Common myeloid progenitor, CD34-positive (primary cell): ENCODE data around the gene MEI4.

Experiments used
- CTCF ChIA-PET: fragments of 350-600 bp; sonication (Branson Sonifier 250); formaldehyde crosslinking; loops from one replicate; lab custom pipeline; 2021; ENCODE audit warnings: antibody characterized with exemption; lab: Charles Lee
- POLR2A ChIA-PET: fragments of 350-600 bp; sonication (Branson Sonifier 250); formaldehyde crosslinking; loops from one replicate; lab custom pipeline; 2021; ENCODE audit warnings: antibody characterized with exemption; lab: Charles Lee
- DNase-seq, 3 donors: peaks; one replicate each; pipeline versions ENCODE4 v3.0.0 to v3.0.0-alpha.2; 2013
- H3K27ac ChIP-seq, 2 experiments: 1 replicate in 1 of 2; 2 replicates in 1 of 2; pipeline ENCODE4 v1.7.0; 2013; ENCODE audit warnings: inconsistent platforms in 2 of 2, low read length in 2 of 2, mild to moderate bottlenecking in 2 of 2, low read depth in 1 of 2, moderate library complexity in 1 of 2; ENCODE audit not compliant: severe bottlenecking in 2 of 2, insufficient read depth in 1 of 2, poor library complexity in 1 of 2
- H3K27me3 ChIP-seq, 5 experiments: replicated peaks in 2 of 5; 1 replicate in 3 of 5; 2 replicates in 2 of 5; pipeline versions ENCODE4 v1.6.1 to v1.7.0; 2013; ENCODE audit warnings: low read length in 4 of 5, mild to moderate bottlenecking in 2 of 5, moderate library complexity in 2 of 5, inconsistent platforms in 1 of 5; ENCODE audit not compliant: insufficient read depth in 5 of 5, control insufficient read depth in 4 of 5
- H3K36me3 ChIP-seq, 4 experiments: 1 replicate in 2 of 4; 2 replicates in 2 of 4; pipeline versions ENCODE4 v1.6.1 to v1.7.0; 2013; ENCODE audit warnings: low read length in 3 of 4, control low read depth in 1 of 4, mild to moderate bottlenecking in 1 of 4; ENCODE audit not compliant: control insufficient read depth in 4 of 4, insufficient read depth in 4 of 4
- H3K4me1 ChIP-seq, 4 experiments: 1 replicate in 3 of 4; 2 replicates in 1 of 4; pipeline versions ENCODE4 v1.6.1 to v1.7.1; 2013; ENCODE audit warnings: low read length in 3 of 4, mild to moderate bottlenecking in 3 of 4, control low read depth in 1 of 4, inconsistent platforms in 1 of 4, moderate library complexity in 1 of 4; ENCODE audit not compliant: control insufficient read depth in 4 of 4, insufficient read depth in 4 of 4; ENCODE audit errors: control extremely low read depth in 1 of 4
- H3K4me3 ChIP-seq, 7 experiments: 1 replicate in 4 of 7; 2 replicates in 3 of 7; pipeline versions ENCODE4 v1.5.1 to v1.7.0; 2013; ENCODE audit warnings: mild to moderate bottlenecking in 7 of 7, low read length in 6 of 7, moderate library complexity in 6 of 7, inconsistent platforms in 2 of 7, low read depth in 2 of 7, control low read depth in 1 of 7; ENCODE audit not compliant: insufficient read depth in 4 of 7, control insufficient read depth in 1 of 7; ENCODE audit errors: extremely low read depth in 1 of 7
- H3K9me3 ChIP-seq, 5 experiments: 1 replicate in 4 of 5; 2 replicates in 1 of 5; pipeline versions ENCODE4 v1.6.1 to v1.7.1; 2013; ENCODE audit warnings: low read length in 4 of 5, mild to moderate bottlenecking in 2 of 5, inconsistent platforms in 1 of 5, low read depth in 1 of 5, moderate library complexity in 1 of 5; ENCODE audit not compliant: control insufficient read depth in 4 of 5, insufficient read depth in 2 of 5; ENCODE audit errors: control extremely low read depth in 1 of 5
- WGBS: methylation state at CpG from one replicate; pipeline ENCODE4 v1.1.5; 2013; ENCODE audit not compliant: insufficient coverage; 5-methylcytosine and 5-hydroxymethylcytosine counted together

The MEI4 gene

DNA sequence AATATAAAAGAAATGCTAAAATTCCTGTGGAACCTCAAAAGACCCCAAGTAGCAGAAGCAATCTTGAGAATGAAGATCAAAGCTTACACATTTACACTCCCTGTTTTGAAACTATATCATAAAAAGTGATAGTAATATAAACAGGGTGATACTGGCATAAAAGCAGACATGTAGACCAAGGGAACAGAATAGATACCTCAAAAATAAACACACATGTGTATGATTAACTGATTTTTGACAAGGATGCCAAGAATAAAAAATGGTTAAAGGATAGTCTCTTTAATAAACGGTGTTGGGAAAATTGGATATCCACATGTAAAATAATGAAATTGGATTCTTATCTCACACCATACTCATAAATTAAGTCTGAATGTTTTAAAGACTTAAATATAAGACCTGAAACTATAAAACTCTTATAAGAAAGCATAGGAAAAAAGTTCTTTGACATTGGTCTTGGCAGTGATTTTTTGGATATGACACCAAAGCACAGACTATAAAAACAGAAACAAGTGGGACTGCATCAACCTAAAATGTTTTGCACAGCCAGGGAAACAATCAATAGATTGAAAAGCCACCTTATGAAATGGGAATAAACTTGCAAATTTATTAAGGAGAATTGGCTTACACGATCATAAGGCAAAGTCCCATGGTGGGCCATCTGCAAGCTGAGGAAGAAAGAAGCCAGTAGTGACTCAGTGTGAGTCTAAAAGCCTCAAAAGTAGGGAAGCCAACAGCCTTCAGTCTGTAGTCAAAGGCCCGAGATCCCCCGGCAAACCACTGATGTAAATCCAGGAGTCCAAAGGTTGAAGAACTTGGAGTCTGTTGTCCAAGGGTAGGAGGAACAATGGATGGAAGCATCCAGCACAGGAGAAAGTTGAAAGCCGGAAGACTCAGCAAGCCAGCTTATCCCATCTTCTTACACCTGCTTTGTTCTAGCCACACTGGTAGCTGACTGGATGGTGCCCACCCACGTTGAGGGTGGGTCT is 144.3 kb downstream of the MEI4 start:
- Histone ChIP-seq H3K36me3 (no peaks in the 10 kb centered on the region), H3K9me3 (peaks cover 0 to 4% (median 0%) of the 10 kb centered on the region in 5 experiments), H3K27me3 (no peaks in the 10 kb centered on the region), H3K27ac (no peak overlapping the region), H3K4me1 (no peaks in the 10 kb centered on the region), H3K4me3 (no peak overlapping the region)
- CTCF ChIA-PET, result no interaction called here
- 97% methylated on average over 5 of the region's 6 CpGs for WGBS
- POLR2A ChIA-PET, result no interaction called here
- DNase-seq, result no peak

DNA sequence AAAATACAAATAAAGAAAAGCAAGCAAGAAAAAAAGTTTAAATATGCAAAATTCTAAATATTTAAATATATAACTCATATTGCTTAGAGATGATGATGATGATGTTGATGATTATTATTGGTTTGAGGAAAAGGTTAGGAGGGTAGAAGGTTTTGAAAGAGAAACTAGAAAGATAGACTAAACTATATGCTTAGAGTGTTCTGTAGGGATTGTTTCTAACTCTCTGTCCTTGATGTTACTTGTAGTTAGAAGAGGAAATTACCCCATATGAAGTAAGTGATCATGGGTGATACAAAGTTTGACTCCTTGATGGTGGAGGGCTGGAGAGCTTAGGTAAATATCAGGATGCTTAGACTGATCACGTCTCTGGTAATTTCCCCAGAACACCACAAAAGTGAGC is 159.5 kb downstream of the MEI4 start:
- Histone ChIP-seq H3K36me3 (no peaks in the 10 kb centered on the region), H3K4me1 (no peaks in the 10 kb centered on the region), H3K27me3 (no peaks in the 10 kb centered on the region), H3K27ac (no peak overlapping the region), H3K4me3 (no peak overlapping the region), H3K9me3 (no peaks in the 10 kb centered on the region)
- POLR2A ChIA-PET, result no interaction called here
- DNase-seq, result no peak
- CTCF ChIA-PET, result interaction anchor here (2.4 kb wide), 1 partner anchor 11 kb away, joined by 4 read pairs; no protein-coding TSS in a partner anchor
- WGBS, result no CpG with 5 or more reads among the region's 1 CpG

DNA sequence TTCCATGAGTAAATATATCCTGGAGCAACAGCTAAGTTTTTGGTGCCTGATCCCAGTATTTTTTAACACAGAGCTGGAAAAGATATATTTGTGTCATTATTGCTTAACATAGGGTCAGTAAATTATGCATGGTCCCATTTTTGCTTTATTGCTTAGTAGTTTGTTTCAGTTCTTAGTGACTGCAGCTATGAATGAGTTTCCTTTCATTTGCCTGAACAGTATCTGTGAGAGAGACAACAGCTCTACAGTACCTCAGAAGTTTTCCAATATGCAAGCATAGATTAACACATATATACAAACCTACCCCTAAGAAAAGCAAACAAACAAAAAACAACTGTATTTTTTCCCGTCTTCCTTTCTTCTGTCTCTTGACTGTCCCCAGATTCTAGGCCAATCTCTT is 160.3 kb downstream of the MEI4 start:
- DNase-seq, result no peak
- H3K4me1 ChIP-seq, result no peaks in the 10 kb centered on the region
- no peaks in the 10 kb centered on the region for H3K9me3 ChIP-seq
- no peaks in the 10 kb centered on the region for H3K36me3 ChIP-seq
- CTCF ChIA-PET, result interaction anchor here (2.4 kb wide), 1 partner anchor 10 kb away, joined by 4 read pairs; no protein-coding TSS in a partner anchor
- no peak overlapping the region for H3K4me3 ChIP-seq
- no peaks in the 10 kb centered on the region for H3K27me3 ChIP-seq
- H3K27ac ChIP-seq, result no peak overlapping the region
- POLR2A ChIA-PET, result interaction anchor here (0.6 kb wide), 1 partner anchor 346 kb away, joined by 3 read pairs; no protein-coding TSS in a partner anchor
- WGBS, result no CpG with 5 or more reads among the region's 1 CpG

DNA sequence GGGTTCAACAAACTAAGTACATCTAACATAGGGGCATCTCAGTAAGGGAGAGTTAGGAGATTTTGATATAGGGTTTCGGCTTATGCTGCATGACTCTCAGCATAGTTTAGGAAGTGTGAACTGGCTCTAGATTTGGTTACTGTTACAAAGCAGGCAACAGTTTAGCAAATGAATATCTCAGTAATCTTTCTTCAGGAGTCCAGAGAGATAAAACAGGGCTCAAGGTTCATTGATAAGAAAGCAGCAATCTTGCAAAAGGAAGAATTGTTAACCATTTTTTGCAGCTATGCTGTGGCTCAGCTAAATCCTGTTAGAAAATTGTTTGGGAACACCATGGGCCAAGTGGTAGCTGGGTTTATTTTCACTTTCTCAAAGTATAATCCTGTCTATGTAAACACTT is 161.3 kb downstream of the MEI4 start:
- H3K27me3 ChIP-seq, result no peaks in the 10 kb centered on the region
- ChIA-PET POLR2A (no interaction called here), CTCF (interaction anchor here (1.0 to 2.4 kb wide), 2 partner anchors 9 to 11 kb away, joined by 3 to 4 read pairs; no protein-coding TSS in a partner anchor)
- no peak for DNase-seq
- WGBS, result 100% methylated on average over 1 of the region's 1 CpG
- no peak overlapping the region for H3K27ac ChIP-seq
- no peaks in the 10 kb centered on the region for H3K9me3 ChIP-seq
- H3K4me3 ChIP-seq, result no peak overlapping the region
- H3K36me3 ChIP-seq, result no peaks in the 10 kb centered on the region
- H3K4me1 ChIP-seq, result no peaks in the 10 kb centered on the region

DNA sequence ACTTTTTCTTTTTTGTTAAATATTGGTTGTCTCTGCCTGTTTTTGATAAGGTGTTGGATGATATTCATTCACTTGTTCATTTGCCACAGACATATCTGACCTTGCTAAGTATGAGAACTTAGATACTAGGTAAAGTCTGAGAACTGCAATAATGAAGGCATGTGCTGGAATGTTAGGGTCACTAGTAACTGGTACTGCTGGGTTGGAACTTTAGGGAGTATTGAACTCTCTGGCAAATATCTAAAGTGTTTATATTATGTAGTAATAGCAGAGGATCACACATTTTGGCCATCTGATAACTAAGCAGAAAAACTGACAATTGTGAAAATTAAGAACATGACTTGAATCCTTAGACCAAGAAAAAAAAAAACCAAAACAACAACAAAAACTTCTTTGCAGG is 162.7 kb downstream of the MEI4 start:
- DNase-seq, result no peak
- Histone ChIP-seq H3K4me1 (no peaks in the 10 kb centered on the region), H3K36me3 (no peaks in the 10 kb centered on the region), H3K4me3 (no peak overlapping the region), H3K27ac (no peak overlapping the region), H3K9me3 (no peaks in the 10 kb centered on the region), H3K27me3 (no peaks in the 10 kb centered on the region)
- POLR2A ChIA-PET, result no interaction called here
- CTCF ChIA-PET, result no interaction called here

DNA sequence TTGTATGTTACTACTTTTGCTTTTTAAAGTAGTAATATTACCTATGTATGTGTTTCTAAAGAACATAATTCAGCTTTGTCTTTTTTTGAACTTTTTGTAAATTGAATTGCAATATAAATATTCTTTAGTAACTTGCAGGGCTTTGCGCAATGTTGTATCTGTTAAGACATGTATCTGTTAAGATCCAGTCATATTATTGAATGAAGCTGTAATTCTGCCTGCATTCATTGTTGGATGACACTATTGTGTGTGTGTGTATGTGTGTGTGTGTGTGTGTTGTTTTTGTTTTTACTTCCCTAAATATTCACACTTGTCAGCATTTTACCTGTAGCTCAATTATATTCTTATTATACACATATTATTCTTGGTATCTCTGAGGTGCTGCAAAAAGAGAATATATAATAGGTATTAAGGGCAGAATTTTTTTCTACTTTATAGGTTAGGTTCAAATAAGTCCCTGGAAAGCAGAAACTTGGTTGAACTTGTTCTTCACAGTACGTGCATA is 164.0 kb downstream of the MEI4 start:
- Histone ChIP-seq H3K9me3 (no peaks in the 10 kb centered on the region), H3K4me3 (no peak overlapping the region), H3K4me1 (no peaks in the 10 kb centered on the region), H3K27ac (no peak overlapping the region), H3K36me3 (no peaks in the 10 kb centered on the region), H3K27me3 (no peaks in the 10 kb centered on the region)
- ChIA-PET CTCF (no interaction called here), POLR2A (no interaction called here)
- 100% methylated on average over 2 of the region's 2 CpGs for WGBS
- DNase-seq, result no peak

DNA sequence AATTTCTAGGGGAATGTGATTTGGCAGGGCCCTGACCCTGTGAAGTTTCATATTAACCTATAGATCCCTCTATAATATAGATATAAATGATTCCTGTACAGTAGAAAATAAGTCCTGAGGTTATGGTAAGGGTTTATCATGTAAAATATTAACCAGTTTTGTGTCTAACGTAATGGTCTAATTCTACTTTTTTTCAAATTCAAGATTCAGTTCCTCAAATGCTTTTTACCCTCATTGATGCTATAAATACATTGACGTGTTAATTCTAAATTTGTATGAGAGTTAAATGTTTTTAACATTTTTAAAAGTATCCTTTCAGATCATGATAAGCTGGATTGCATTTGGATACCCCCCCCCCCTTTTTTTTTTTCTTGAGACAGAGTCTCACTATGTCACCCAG is 169.4 kb downstream of the MEI4 start:
- ChIA-PET CTCF (interaction anchor here (1.4 kb wide), 1 partner anchor 10 kb away, joined by 4 read pairs; no protein-coding TSS in a partner anchor), POLR2A (no interaction called here)
- H3K27ac ChIP-seq, result no peak overlapping the region
- no peaks in the 10 kb centered on the region for H3K4me1 ChIP-seq
- H3K9me3 ChIP-seq, result no peaks in the 10 kb centered on the region
- no peaks in the 10 kb centered on the region for H3K36me3 ChIP-seq
- no CpG with 5 or more reads among the region's 2 CpGs for WGBS
- DNase-seq, result no peak
- H3K27me3 ChIP-seq, result no peaks in the 10 kb centered on the region
- H3K4me3 ChIP-seq, result no peak overlapping the region
